Stimulated activated CD8-positive, alpha-beta memory T cell treated with anti-CD3 and anti-CD28 coated beads, Interleukin-15, amount 100 ng/mL, for 1 hour (primary cell): ENCODE data around the gene SORCS2.

Experiments used
- DNase-seq: peaks from one replicate; pipeline ENCODE4 v3.0.0-alpha.2; 2020; ENCODE audit warnings: low read depth

Gene SORCS2

DNA sequence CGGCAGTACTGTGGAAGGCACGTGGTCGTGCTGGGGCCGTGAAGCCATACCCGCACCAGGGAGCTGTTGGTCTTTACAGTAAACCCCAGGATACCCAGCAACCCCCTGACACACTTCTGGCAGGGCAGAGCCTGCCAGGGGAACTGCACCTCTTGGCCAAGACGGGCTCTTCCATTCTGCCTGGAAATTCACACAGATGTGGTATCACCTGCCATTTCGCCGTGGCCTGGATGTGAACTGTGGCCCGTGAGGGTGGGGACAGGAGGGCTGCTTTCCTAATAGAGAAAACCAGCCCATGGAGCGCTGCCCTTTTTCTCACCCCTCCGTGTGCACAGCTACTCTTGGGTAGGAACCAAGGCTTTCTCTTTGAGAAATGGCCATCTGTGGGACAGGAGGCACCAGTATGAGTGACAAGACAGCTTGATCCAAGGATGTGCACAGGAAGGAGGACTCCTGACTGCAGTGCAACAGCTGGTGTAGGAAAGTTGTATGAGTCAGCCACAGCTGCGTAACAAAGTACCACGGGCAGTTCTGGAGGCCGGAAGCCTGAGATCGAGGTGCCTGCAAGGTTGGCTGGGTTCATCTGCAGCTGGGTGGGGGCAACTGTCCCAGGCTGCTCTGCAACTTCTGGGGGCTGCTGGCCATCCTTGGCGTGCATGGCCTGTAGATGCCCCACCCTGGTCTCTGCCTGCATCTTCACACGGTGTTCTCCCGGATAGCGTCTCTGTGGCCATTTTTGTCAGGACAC, 146.7 kb downstream of the SORCS2 start:
- no peak for DNase-seq

DNA sequence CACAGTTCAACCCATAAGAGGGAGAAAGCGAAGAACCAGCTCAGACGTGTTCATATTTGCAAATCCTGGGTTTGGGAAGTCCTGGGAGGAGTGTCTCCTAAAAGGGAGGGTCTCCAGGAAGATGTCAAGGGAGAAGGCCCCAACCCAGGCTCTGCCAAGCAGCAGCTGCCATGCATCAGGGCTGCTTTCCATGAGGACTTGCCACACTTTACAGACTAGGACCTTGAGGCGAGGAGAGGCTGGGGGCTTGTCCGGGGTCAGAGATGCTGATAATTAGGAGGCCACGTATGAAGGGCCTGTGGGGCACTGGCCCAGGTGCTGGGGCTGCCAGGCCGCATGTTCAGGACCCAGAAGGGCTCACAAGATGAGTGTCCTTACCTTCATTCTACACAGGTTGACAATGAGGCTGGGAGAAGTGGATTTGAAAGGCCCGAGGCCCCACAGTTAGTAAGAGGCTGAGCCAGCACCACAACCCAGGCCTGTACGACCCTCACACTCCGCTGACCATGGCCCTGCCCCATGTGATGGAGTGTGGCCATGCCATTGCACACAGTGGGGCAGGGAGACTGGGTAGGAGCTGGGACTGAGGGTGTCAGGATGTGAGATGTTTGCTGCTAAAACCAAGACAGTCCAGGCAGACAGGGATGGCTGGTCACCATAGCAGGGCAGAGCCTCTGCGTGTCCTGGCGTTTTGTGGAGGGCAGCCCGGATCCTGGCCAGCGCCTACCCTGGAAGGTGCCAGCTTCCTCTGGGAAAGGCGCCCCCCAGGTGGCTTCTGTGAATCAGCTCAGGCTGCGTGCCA, 147.6 kb downstream of the SORCS2 start:
- DNase-seq = no peak

DNA sequence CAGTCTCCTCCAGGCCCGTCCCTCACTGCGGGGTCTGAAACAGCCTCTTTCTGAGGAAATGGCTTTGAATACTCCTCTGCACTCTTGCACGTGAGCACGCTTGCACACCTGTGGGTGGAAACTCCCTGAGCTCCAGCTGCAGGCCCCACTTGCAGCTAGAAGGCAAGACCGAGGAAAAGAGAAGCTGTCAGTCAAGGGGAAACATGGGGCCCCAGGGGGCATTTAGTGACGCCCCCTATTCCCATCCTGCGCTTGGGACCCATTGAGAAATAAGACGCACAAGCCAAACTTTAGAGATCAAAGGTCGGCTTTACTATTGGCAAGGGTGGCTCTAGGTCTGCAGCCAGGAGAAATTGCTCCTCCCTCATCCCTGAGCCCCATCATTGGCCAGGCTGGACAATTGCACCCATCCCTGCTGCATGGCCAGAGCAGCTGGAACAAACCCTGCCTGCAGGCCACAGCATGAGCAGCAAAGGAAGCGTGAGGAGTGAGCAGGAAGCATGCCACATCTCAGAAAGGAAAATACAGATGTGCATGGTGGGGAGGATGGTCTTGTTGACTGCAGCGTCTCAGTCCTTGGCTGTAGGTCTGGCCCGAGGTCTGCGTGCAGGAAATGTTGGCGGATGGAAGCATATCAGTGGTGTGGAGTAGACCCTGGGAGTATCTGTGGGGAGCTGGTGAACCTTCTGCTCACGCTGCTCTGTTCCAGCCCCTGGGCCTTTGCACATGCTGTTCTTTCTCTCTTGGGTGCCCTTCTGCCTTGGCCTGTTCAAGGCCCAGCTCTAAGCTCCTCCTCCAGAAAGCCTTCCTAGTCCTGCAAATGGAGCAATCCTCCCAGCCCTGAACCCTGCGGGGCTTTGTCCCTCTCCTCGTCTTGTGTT, 148.5 kb downstream of the SORCS2 start:
- no peak for DNase-seq

DNA sequence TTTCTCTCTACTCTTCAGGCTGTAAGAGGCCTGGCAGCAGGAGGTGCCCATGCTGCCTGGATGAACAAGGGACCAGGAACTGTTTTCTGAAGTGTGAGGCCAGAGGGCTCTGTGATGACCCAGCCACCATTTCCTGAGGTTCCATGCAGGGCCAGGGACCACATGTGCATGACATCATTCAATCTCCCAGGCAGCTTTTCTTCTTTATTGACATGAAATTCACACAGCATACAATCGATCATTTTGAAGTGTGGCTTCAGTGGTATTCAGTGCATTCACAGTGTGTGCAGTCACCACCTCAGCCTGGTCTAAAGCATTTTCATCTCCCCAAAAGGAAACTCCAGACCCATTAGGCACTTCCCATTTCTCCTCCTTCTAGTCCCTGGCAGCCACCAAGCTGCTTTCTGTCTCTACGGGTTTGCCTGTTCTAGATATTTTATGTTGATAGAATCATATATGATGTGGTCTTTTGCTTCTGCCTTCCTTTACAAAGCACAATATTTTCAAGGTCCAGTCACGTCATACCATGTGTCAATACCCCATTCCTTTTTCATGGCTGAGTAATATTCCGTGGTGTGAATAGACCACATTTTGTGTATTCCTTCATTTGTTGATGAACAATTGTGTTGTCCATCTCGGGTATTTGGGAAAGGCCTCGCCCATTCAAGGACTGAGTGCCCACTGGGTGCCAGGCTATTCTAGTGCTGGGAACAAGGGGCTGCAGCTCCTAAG, 149.3 kb downstream of the SORCS2 start:
- no peak for DNase-seq

DNA sequence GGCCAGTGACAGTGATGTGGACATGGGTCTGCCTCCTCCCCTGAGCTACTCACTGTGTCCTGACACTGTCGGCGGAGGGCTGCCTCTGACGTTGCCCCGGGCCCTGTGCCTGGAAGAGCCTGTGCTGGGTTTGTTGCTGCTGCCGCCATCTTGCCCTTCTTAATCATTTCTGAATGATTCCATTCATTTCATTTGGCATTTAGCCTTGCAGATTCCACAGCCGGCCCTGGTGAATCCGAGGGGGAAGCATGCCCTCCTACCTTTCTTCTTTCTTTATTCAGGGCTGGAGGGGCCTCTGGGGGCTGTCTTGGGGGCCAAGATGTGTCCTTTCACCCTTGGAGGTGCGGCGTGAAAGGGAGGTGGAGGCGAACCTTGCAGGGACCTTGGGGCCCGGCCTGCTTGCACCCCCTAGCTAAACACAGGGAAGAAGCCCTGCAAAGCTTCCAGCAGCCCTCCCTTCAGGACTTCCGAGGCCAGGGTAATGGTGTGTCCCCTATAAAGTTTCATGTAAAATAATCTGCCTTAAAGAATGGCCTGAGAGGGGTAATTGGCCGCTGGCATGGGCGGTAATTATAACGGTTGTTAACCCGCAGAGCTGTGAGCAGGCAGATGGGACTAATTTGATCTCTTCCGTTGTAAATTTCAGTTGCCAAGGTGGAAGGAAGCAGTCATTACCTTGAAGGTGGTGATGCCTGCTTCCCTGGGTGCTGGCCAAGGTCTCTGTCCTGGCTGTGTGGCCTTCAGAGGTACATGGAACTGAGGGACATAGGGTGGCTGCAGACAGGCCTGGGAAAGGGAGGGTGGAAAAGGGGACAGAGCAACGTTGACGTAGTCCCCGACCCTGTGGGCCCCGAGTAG, 150.1 kb downstream of the SORCS2 start:
- no peak for DNase-seq

DNA sequence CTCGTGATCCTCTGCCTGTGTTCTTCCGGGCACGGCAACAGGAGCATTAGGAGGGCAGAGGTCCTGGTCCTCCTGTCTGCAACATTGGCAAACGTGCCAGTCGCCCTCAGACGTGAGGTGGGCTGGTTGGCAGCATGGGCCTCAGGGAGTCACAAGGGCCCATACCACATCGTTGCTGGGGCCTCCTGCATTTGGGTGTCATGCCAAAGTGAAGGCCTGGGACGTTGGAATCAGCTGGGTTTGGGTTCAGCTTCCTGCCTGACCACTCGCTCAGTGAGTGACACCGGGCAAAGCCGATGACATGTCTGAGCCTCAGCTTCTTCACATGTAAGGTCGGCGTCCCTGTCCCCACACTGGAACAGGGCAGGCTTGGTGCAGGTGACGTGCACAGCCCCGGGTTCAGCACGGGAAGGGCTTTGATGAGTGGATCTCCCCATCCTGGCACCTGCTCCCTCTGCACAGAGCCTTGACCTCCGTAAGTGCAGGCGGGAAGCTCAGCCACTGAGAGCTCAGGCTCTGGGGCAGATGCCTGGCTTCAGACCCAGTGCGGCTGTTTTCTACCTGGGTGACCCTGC, 150.8 kb downstream of the SORCS2 start:
- no peak for DNase-seq

DNA sequence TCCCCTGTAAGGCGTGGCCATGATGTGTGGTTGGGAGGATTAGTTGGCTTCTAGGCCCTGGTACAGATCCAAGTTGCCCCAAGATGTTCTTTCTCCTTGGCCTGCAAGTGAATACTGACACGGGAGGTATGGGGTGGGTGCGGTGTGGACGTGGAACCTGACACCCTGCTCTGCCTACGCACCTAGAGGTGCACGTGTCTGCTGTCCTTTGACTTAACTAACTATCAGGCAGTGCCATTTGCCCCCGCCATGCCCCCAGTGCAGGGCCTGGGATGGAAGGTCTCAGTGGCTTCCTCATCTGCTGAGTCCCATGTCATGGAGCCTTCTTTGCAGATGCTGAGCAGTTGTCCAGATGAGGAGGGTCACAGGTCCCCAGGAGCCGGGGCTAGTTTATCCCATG, 151.6 kb downstream of the SORCS2 start:
- no peak for DNase-seq

DNA sequence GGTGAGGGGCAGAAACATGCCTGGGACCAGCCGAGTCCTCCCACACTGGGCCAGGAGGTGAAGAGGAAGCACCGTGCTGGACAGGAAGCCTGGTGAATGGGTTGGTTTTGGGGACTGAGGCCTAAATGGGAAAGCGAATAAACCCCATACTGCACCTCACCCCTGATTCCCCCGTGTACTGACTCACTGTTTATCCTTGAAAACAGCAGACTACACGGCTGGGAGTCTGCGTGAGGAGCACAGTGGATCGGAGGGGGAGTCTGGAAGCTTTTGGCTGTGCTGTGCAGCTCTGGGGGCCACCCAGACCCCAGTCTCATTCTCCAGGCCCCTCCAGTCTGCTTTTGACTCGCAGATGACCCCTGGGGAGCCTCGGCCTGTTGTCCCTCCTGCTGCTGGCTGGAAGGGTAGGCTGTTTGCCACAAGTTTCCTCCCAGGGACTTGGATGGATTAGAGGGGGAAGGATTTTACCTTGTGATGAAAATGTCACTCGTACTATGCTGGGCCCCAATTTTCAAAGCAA, 152.4 kb downstream of the SORCS2 start:
- DNase-seq = no peak

DNA sequence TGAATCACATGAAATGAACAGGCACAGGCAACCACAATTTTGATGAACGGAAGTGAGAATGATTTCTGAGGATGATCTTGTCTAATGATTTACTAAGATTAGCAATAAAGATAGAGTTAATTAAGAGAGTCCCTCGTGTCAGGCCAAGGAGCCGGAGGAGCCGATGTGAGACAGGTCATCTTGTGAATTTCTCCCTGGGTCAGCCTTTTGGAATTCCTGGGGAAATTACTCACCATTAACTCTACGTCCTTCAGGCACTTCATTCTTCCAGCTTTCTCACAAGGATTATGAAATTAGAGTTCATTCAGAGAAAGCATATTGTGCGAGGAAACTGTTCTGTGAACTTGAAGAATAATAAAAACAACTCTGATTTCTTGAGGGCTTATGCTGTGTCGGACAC, 155.6 kb downstream of the SORCS2 start:
- no peak for DNase-seq

DNA sequence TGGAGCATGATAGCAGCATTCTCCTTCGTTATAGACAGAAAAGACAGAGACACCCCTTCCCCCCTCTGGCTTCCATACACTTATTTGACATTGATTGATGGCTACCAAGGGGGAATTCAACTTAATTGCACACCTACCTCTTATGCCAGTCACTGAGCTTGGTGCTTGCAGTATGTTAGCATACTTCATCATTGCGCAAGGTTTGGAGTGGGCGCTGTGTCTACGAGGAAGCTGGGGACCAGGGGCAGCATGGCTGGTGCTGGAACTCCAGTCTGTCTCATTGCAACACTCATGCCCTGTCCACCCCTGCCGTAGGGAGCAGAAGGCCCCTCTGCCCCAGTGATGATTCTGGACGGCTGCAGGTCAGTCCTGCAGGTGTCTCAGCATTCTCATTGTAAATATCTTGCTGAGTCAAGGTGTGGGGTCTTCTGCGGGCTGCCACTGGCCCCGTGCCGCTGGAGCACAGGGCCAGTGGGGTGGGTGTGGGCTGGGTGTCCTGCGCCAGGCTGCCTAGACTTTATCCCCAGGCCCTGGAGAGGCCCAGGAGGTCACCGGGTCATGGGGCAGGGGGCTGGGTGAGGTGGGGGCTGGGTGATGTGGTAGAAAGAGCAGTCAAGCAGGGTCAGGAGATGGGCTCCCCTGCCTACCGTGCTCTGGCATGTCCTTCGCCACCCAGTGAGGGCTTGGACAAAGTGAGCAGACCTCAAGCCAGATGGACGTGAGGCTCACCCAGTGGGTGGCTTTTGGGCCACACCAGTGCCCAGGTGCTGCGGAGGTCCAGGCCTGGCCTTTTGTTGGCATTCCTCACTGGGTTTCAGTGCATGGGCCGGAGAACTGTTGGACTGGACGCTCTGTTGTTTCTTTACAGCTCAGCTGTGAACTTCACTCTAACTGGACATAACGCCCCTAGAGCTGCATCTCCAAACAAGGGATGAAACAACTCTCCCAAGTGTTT, 156.9 kb downstream of the SORCS2 start:
- no peak for DNase-seq

DNA sequence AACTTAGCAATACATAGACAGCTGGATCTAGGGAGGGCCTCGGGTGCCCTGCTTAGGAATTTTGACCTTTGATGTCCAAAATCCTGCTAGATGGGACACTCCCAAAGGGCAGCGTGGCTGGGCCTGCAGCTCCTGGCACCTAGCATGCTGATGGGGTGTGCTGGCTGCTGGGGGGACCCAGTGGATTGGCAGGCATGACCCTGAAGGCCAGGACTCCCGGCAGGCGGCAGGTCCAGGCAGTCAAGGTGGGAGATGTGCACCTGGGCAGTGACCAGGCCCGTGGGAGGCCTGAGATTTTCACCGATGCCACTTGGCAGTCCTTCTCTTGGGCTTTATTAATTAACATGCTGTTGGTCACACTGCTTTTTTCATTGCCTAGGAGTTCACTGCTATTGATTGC, 158.1 kb downstream of the SORCS2 start:
- DNase-seq = no peak

DNA sequence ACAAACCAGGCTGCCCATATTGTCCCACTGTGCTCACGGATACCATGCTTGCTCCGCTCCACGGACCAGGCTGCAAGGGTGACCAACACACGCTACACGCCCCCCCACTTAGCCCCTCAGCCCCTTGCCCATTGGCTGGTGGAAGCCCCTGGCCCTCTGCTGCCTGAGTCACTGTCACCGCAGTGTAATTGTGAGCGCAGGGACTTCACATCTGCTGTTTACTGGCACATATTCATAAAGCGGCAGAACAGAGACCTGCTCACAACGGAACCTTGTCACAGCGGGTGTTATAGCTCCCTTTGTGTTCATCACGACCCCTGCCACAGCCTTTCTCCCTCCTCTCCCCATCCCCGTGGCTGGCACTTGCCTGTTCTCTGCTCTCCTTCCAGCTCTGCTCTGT, 158.7 kb downstream of the SORCS2 start:
- DNase-seq = no peak

DNA sequence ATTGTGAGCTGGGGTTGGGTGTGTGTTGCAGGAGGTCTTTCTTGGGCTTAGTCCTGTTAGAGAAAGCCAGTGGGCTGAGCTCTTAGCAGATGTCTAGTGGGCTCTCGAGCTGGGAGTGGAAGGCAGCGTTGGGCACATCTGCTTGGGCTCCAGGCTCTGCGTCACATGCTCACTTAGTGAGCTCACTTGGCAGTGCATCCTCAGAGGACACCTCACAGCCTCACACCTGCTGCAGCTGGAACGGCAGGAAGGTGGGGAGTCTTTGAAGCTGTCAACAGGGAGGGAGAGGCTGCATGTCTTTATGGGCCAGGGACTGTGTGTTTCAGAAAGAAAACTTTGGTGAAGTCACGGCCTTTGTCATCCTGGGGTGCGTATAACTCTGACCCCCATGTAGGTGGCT, 160.1 kb downstream of the SORCS2 start:
- no peak for DNase-seq

DNA sequence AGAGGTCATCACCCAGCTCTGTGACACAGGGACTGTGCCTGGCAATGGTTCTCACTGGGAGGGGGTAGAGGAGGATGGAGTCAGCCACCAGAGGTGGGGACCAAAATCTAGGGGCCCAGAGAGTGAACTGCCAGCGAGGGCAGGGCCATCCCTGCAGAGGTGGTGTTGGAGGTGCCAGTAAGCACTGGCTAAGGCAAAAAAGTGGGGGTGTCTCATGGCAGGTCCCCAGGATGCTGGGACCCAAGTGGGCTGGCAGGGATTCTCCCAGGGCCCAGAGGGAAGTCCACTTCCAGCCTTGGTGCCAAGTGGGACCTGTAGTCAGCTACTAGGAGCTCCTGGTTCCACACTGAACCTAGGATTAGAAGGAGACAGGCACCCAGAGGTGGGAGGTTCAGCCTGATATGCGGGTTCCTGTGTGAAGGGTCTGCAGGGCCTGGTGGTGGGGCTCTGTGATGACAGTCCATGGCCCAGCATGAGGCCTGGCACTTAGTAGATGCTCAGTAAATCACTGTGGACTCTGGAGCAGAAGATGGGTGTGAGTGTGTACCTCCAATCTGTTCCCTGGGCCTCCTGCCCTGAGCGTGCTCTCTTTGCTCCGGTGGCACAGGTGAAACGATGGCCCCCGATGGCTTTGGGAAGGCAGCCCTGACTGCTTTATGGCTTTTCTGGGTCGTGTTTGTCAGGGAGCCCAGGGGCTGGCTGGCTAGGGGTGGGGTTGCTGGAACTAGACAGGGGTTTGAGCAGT, 160.9 kb downstream of the SORCS2 start:
- DNase-seq = no peak

DNA sequence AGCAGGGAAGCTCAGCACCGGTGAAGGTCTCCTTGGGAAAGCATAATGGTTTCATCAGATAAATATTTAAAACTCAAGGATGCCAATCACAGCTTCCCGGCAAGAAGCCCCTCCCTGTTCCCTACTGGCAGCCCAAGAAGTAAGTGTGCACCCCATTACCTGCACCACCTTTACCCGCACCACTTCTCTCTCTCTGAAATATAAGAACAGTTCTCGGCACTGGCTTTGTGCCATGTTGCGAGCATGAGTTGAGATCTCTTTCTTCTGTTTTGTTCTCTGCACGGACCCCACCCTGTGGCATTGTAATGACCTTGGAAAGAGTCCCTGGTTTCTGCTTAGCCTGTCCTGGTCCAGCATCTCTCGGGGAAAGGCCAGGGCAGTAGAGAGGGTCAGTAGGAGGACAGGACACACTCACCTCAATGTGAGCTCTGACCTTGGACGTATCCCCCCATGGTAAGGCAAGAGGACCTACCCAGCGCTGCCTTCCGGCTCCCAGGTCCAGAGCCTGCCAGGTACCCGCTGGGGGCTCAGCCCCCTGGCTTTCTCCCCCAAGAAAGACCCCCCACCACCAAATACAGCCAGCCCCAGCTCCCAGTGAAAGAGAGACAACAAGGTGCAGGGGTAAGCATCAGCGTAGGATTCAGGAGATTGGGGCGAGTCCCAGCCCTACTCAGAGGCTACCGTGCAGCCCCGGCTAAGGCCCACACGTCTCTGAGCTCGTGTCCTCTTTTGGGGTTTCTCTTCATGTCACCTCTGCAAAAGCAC, 161.7 kb downstream of the SORCS2 start:
- no peak for DNase-seq

DNA sequence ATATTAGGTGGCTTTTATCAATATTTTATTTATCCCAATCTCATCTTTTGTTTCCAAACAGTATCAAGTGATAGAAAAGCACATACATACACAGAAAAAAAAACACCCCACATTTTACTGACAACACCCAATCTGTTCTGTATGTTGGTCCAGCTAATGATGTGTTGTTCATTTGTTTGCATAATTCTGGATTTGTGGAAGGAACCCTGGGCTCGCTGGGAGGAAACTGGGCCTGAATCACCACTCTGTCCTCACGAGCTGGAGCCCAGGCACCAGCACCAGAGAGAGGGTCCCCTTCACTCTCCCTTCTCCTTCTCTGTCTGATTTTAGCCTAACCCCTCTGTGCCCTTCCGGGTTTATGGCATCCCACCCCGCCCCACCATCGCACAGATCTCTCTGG, 162.6 kb downstream of the SORCS2 start:
- DNase-seq = no peak

DNA sequence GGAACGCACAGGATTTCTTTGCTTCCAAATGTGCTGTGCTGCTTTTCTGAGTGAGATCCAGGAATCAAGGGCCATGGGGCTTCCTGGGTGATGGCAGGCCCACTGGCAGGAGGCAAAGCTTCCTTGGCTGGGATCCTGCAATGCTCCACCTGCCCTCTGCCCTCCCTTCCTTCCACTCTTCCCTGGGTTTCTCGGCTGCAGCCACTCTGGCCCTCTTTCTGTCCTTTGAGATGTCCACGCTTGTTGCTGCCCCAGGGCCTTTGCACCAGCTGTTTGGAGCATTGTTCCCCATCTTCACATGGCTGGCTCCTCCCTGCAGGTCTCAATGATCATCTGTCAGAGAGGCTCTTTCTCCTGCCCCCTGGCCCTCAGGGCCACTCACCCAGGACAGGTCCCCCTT, 163.5 kb downstream of the SORCS2 start:
- DNase-seq = no peak
